Keratinocyte (primary cell): ENCODE data around the gene SENP5. TPM values are rescaled to one million over a fixed set of nuclear protein-coding genes. Genes with fewer than 3 reads are reported as not detected.

Experiments
- DNase-seq: peaks from one replicate; pipeline ENCODE4 v3.0.0-alpha.2; 2011; ENCODE audit warnings: low read depth, missing footprints, low spot score
- FAIRE-seq: peaks from 2 replicates; lab custom pipeline; 2011; peaks lifted over from hg19 to GRCh38; lab: Jason Lieb, UNC
- H2AFZ ChIP-seq: 2 replicates; pipeline ENCODE4 v1.6.0; 2012; ENCODE audit warnings: low read length, control low read depth, inconsistent platforms; ENCODE audit not compliant: control insufficient read depth
- H3K27ac ChIP-seq: 2 replicates; pipeline ENCODE4 v1.5.1; 2011; ENCODE audit warnings: low read length; ENCODE audit not compliant: control insufficient read depth, insufficient read depth
- H3K27me3 ChIP-seq: 3 replicates; pipeline ENCODE4 v1.6.0; 2011; ENCODE audit warnings: low read length; ENCODE audit not compliant: control insufficient read depth, insufficient read depth; ENCODE audit errors: extremely low read depth
- H3K36me3 ChIP-seq, 2 experiments: 2 replicates in 1 of 2; 3 replicates in 1 of 2; pipeline ENCODE4 v1.5.1; 2011; ENCODE audit warnings: low read length in 2 of 2, mild to moderate bottlenecking in 1 of 2; ENCODE audit not compliant: control insufficient read depth in 2 of 2, insufficient read depth in 2 of 2; ENCODE audit errors: extremely low read depth in 1 of 2
- H3K4me1 ChIP-seq: 3 replicates; pipeline ENCODE4 v1.5.1; 2011; ENCODE audit warnings: low read length; ENCODE audit not compliant: control insufficient read depth, insufficient read depth; ENCODE audit errors: extremely low read depth
- H3K4me2 ChIP-seq: 3 replicates; pipeline ENCODE4 v1.6.0; 2011; ENCODE audit warnings: low read depth, low read length; ENCODE audit not compliant: control insufficient read depth, insufficient read depth; ENCODE audit errors: extremely low read depth
- H3K4me3 ChIP-seq, 3 experiments: fragments of 200-600 bp in 1 of 3; sonication (generic) in 1 of 3; 2 replicates in 2 of 3; 3 replicates in 1 of 3; pipeline ENCODE4 v1.5.1; 2011 to 2016; ENCODE audit warnings: low read length in 3 of 3, mild to moderate bottlenecking in 3 of 3, control low read depth in 2 of 3, inconsistent platforms in 1 of 3, low read depth in 1 of 3, mixed read lengths in 1 of 3, mixed run types in 1 of 3, moderate library complexity in 1 of 3; ENCODE audit not compliant: control insufficient read depth in 2 of 3, insufficient read depth in 2 of 3; ENCODE audit errors: extremely low read depth in 1 of 3
- H3K79me2 ChIP-seq: 2 replicates; pipeline ENCODE4 v1.6.0; 2012; ENCODE audit warnings: low read length; ENCODE audit not compliant: control insufficient read depth, insufficient read depth
- H3K9ac ChIP-seq: 3 replicates; pipeline ENCODE4 v1.6.0; 2011; ENCODE audit warnings: low read length; ENCODE audit not compliant: control insufficient read depth, insufficient read depth; ENCODE audit errors: extremely low read depth
- H3K9me1 ChIP-seq: 3 replicates; pipeline ENCODE4 v1.6.0; 2011; ENCODE audit warnings: low read length; ENCODE audit not compliant: control insufficient read depth, insufficient read depth; ENCODE audit errors: extremely low read depth
- H3K9me3 ChIP-seq: 2 replicates; pipeline ENCODE4 v1.5.1; 2012; ENCODE audit warnings: low read depth, low read length; ENCODE audit not compliant: control insufficient read depth
- H4K20me1 ChIP-seq: 3 replicates; pipeline ENCODE4 v1.6.0; 2011; ENCODE audit warnings: low read length; ENCODE audit not compliant: control insufficient read depth, insufficient read depth; ENCODE audit errors: extremely low read depth
- CTCF ChIP-seq, 3 experiments: IDR thresholded peaks in 1 of 3; conservative IDR thresholded peaks in 1 of 3; optimal IDR thresholded peaks in 1 of 3; 2 replicates in 2 of 3; 3 replicates in 1 of 3; pipeline versions ENCODE3 to v1.5.1; 2011; ENCODE audit warnings: low read length in 3 of 3, mild to moderate bottlenecking in 3 of 3, moderate library complexity in 2 of 3, control low read depth in 1 of 3, inconsistent platforms in 1 of 3; ENCODE audit not compliant: insufficient read depth in 2 of 3; ENCODE audit errors: extremely low read depth in 1 of 3
- EZH2 ChIP-seq: IDR thresholded peaks from one replicate; pipeline ENCODE4 v1.6.1; 2012; ENCODE audit warnings: inconsistent platforms, mild to moderate bottlenecking, low read length, moderate library complexity
- dilution Hi-C: fragments of 300-500 bp; cut with MboI; formaldehyde crosslinking; loops from one replicate; pipeline ENCODE4 v1.7.0; 2020; ENCODE audit warnings: low sequenced_read_pairs; ENCODE audit not compliant: extremely low pct_ligation_motif_present
- polyA plus RNA-seq, 5 experiments: library from polyadenylated mRNA; depleted of rRNA in 3 of 5; stranded (reverse) in 3 of 5; stranded (forward) in 1 of 5; unstranded in 1 of 5; fragments of >200 nt; gene quantifications; 1 replicate in 1 of 5; 2 replicates in 3 of 5; 3 replicates in 1 of 5; pipeline versions ENCODE4 v1.2.1 to v1.2.3, GENCODE V29; 2011 to 2012; ENCODE audit warnings: missing spikeins in 2 of 5, low read depth in 1 of 5, low replicate concordance in 1 of 5

The SENP5 gene
- polyA plus RNA-seq, 1 donor (not counting 4 experiments of a cell fraction or from before 2014, with no cell fraction given) = 16.5 TPM

GRCh38 chr3:196965112-196965803, 97.5 kb downstream of the SENP5 start:
- DNase-seq (no peak), FAIRE-seq (no peak)
- no peaks in the 10 kb centered on the region for H3K79me2 ChIP-seq
- H3K27me3 ChIP-seq = no peaks in the 10 kb centered on the region
- no peak overlapping the region for H3K4me2 ChIP-seq
- H3K36me3 ChIP-seq = peaks cover 0 to 1% of the 10 kb centered on the region in 2 experiments
- H3K4me3 ChIP-seq = no peak overlapping the region
- H3K27ac ChIP-seq = no peak overlapping the region
- H4K20me1 ChIP-seq = no peaks in the 10 kb centered on the region
- dilution Hi-C loops = no loop called here
- H3K4me1 ChIP-seq = no peaks in the 10 kb centered on the region
- H2AFZ ChIP-seq = no peak overlapping the region
- H3K9ac ChIP-seq = no peak overlapping the region
- no peaks in the 10 kb centered on the region for H3K9me3 ChIP-seq
- TF ChIP-seq EZH2 (no peak), CTCF (optimal IDR thresholded peaks at IDR 0.05 in 1 of 3, IDR thresholded peaks at IDR 0.05 in 1 of 3, conservative IDR thresholded peaks at IDR 0.05 in 1 of 3; ENCODE audit: extremely low read depth in 1 of 3, insufficient read depth in 2 of 3, low read length in 3 of 3) (no peak)
- no peaks in the 10 kb centered on the region for H3K9me1 ChIP-seq

GRCh38 chr3:196965804-196966173, 98.1 kb downstream of the SENP5 start:
- H3K27me3 ChIP-seq = no peaks in the 10 kb centered on the region
- no peaks in the 10 kb centered on the region for H3K79me2 ChIP-seq
- no peak for FAIRE-seq
- H2AFZ ChIP-seq = no peak overlapping the region
- no peaks in the 10 kb centered on the region for H3K9me1 ChIP-seq
- no peak overlapping the region for H3K4me2 ChIP-seq
- no peaks in the 10 kb centered on the region for H3K9me3 ChIP-seq
- peaks cover 0 to 1% of the 10 kb centered on the region in 2 experiments for H3K36me3 ChIP-seq
- no peak for DNase-seq
- dilution Hi-C loops = no loop called here
- no peaks in the 10 kb centered on the region for H3K4me1 ChIP-seq
- no peak overlapping the region for H3K4me3 ChIP-seq
- H3K9ac ChIP-seq = no peak overlapping the region
- no peaks in the 10 kb centered on the region for H4K20me1 ChIP-seq
- TF ChIP-seq CTCF (optimal IDR thresholded peaks at IDR 0.05 in 1 of 3, IDR thresholded peaks at IDR 0.05 in 1 of 3, conservative IDR thresholded peaks at IDR 0.05 in 1 of 3; ENCODE audit: extremely low read depth in 1 of 3, insufficient read depth in 2 of 3, low read length in 3 of 3) = no peak
- TF ChIP-seq EZH2 = no peak
- H3K27ac ChIP-seq = no peak overlapping the region
